Right kidney (tissue), 1 donor: ENCODE measurements around the gene DPYD.
A peak's percentile ranks its signal among the peaks of the same experiment; 100 is the strongest.

Experiments used
- DNase-seq: peaks from one replicate; pipeline ENCODE4 v3.0.0-alpha.2; 2016

DPYD gene

GRCh38 chr1:97841338-97841737 is 79.5 kb downstream of the DPYD start:
- DNase-seq = no peak

- no peak for DNase-seq
These were observed 83.7 kb downstream of the DPYD start for GRCh38 chr1:97837161-97837560.

- no peak for DNase-seq
These were observed 85.9 kb downstream of the DPYD start for GRCh38 chr1:97834899-97835298.

- DNase-seq = no peak
These were observed 87.0 kb downstream of the DPYD start for GRCh38 chr1:97833881-97834280.

- no peak for DNase-seq
These were observed 88.4 kb downstream of the DPYD start for GRCh38 chr1:97832481-97832880.

- no peak for DNase-seq
These were observed 92.9 kb downstream of the DPYD start for GRCh38 chr1:97827887-97828286.

- no peak for DNase-seq
These were observed 94.0 kb downstream of the DPYD start for GRCh38 chr1:97826820-97827219.

GRCh38 chr1:97824624-97825023 is 96.2 kb downstream of the DPYD start:
- DNase-seq = no peak

GRCh38 chr1:97824200-97824599 is 96.6 kb downstream of the DPYD start:
- DNase-seq = no peak

- peak; percentile 7 for DNase-seq
These were observed 100.2 kb downstream of the DPYD start for GRCh38 chr1:97820470-97821188.

GRCh38 chr1:97816927-97817326 is 103.9 kb downstream of the DPYD start:
- no peak for DNase-seq

GRCh38 chr1:97814804-97815203 is 106.0 kb downstream of the DPYD start:
- DNase-seq = no peak

GRCh38 chr1:97814121-97814520 is 106.7 kb downstream of the DPYD start:
- DNase-seq = no peak

GRCh38 chr1:97812076-97812475 is 108.8 kb downstream of the DPYD start:
- no peak for DNase-seq

- no peak for DNase-seq
These were observed 113.8 kb downstream of the DPYD start for GRCh38 chr1:97806996-97807520.

GRCh38 chr1:97806326-97806725 is 114.5 kb downstream of the DPYD start:
- DNase-seq = no peak

- DNase-seq = no peak
These were observed 115.7 kb downstream of the DPYD start for GRCh38 chr1:97805093-97805492.

- no peak for DNase-seq
These were observed 117.8 kb downstream of the DPYD start for GRCh38 chr1:97803026-97803425.

- DNase-seq = no peak
These were observed 118.8 kb downstream of the DPYD start for GRCh38 chr1:97802011-97802410.

GRCh38 chr1:97797403-97798183 is 123.2 kb downstream of the DPYD start:
- DNase-seq = no peak

GRCh38 chr1:97796711-97797110 is 124.1 kb downstream of the DPYD start:
- DNase-seq = no peak

- no peak for DNase-seq
These were observed 128.2 kb downstream of the DPYD start for GRCh38 chr1:97792655-97793054.

GRCh38 chr1:97791251-97791650 is 129.6 kb downstream of the DPYD start:
- DNase-seq = no peak

GRCh38 chr1:97787231-97787630 is 133.6 kb downstream of the DPYD start:
- DNase-seq = no peak
